Mesodermal cell (in vitro differentiated cells): ENCODE results near the gene TBRG4.

ENCODE experiments used
- H3K27ac ChIP-seq: 2 replicates; pipeline ENCODE4 v1.7.0; 2013; ENCODE audit warnings: mild to moderate bottlenecking, low read depth, low read length, moderate library complexity; ENCODE audit not compliant: severe bottlenecking
- H3K36me3 ChIP-seq: 2 replicates; pipeline ENCODE4 v1.7.1; 2013; ENCODE audit warnings: mild to moderate bottlenecking, low read length, moderate library complexity; ENCODE audit not compliant: control insufficient read depth, insufficient read depth
- H3K4me1 ChIP-seq: one replicate; pipeline ENCODE4 v1.7.1; 2013; ENCODE audit warnings: mild to moderate bottlenecking, low read length; ENCODE audit not compliant: insufficient read depth, control insufficient read depth, poor library complexity, severe bottlenecking
- H3K4me3 ChIP-seq: 2 replicates; pipeline ENCODE4 v1.7.0; 2013; ENCODE audit warnings: low read length, control low read depth, mild to moderate bottlenecking; ENCODE audit not compliant: insufficient read depth, poor library complexity, severe bottlenecking; ENCODE audit errors: extremely low read depth
- H3K9me3 ChIP-seq: 2 replicates; pipeline ENCODE4 v1.7.1; 2013; ENCODE audit warnings: mild to moderate bottlenecking, low read length, moderate library complexity; ENCODE audit not compliant: control insufficient read depth
- WGBS, 2 experiments: methylation state at CpG; one replicate each; pipeline ENCODE4 v1.1.5; 2013; ENCODE audit warnings: missing lambda C conversion rate in 2 of 2; ENCODE audit not compliant: insufficient coverage in 2 of 2; 5-methylcytosine and 5-hydroxymethylcytosine counted together

TBRG4 gene

DNA sequence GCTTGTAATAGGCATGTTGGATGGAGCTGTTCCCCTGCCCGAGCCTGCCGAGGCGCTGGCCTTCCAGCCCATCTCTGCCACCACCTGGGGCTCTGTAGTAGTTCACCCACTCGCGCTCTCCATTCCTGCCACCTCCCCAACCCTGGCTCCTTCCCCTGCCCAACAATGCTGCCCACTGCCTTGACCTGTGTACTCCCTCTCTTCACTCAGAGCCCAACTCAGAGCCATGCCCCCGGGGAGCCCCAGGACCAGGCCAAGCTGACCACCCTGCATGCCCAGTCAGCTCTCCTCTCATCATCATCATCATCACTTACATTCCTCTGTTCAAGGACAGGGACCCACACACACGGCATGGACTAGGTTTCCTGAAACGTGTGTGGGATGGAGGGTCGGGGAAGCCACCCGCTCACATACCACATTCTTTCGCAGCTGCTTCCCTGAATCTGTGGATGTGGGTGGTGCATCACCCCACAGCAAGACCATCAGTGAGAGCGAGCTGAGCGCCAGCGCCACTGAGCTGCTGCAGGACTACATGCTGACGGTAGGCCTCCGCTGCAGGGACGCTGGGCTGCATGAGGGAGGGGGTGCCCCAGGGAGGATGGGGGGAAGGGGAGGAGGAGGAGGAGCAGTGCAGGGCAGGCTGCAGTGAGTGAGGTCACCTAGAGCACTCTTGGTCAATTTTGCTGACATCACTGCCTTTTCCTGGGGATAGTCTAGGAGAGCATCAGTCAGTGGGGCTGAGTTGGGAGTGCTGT lies 38.3 kb downstream of the TBRG4 start:
- 81 to 86% methylated on average over 14 to 16 of the region's 17 CpGs for WGBS, 2 experiments
- H3K36me3 ChIP-seq: peaks cover 77% of the 10 kb centered on the region
- H3K4me1 ChIP-seq: no peaks in the 10 kb centered on the region
- H3K9me3 ChIP-seq: no peaks in the 10 kb centered on the region
- H3K4me3 ChIP-seq: no peak overlapping the region
- no peak overlapping the region for H3K27ac ChIP-seq

GRCh38 chr7:45072131-45073030 lies 39.1 kb downstream of the TBRG4 start:
- no peaks in the 10 kb centered on the region for H3K4me1 ChIP-seq
- WGBS, 2 experiments: 83 to 89% methylated on average over 9 to 13 of the region's 13 CpGs
- peaks cover 72% of the 10 kb centered on the region for H3K36me3 ChIP-seq
- H3K27ac ChIP-seq: no peak overlapping the region
- H3K4me3 ChIP-seq: no peak overlapping the region
- H3K9me3 ChIP-seq: no peaks in the 10 kb centered on the region

- H3K9me3 ChIP-seq: no peaks in the 10 kb centered on the region
- H3K27ac ChIP-seq: no peak overlapping the region
- 82% methylated on average over 3 of the region's 3 CpGs for WGBS, 2 experiments
- no peaks in the 10 kb centered on the region for H3K4me1 ChIP-seq
- H3K4me3 ChIP-seq: no peak overlapping the region
- H3K36me3 ChIP-seq: peaks cover 65% of the 10 kb centered on the region
Observed at GRCh38 chr7:45071528-45071927, 40.0 kb downstream of the TBRG4 start.

- no peak overlapping the region for H3K4me3 ChIP-seq
- WGBS, 2 experiments: 88 to 100% methylated on average over 1 of the region's 1 CpG
- peaks cover 65% of the 10 kb centered on the region for H3K36me3 ChIP-seq
Observed at GRCh38 chr7:45070254-45070642, 41.2 kb downstream of the TBRG4 start.

DNA sequence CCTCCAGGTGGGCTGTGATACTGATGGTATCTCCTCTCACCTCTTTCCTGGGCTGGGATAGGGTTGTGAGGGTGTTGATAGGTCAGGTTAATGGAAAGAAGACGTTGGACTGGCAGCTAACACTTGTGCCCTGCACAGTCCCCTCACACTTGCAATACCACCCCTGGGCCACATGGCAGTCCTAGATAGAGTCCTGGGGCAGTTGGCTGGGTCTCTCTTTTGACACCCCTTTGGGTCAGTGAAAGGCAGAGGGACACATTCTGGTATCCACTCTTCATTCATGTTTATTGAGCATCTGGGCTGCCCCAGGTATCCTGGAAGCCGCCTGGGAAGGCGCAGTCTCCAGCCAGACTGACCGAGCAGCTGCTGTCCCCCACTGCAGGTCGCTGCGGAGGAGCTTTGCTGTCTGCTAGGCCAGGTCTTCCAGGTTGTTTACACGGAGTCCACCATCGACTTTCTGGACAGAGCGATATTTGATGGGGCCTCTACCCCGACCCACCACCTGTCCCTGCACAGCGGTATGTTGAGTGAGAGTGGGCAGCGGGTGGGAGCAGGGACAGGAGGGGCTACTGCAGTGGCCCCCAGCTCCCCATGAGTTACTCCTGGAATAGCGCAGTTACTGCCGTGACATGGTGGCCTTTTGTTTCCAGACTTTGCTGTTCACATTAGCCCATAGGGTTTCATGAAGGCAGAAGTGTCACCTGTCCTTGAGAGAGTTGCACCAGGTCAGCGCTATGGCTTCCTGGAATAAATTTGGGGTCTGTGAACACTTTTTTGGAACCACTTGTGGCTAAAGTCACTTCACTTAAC lies 41.8 kb downstream of the TBRG4 start:
- 95 to 98% methylated on average over 14 of the region's 15 CpGs for WGBS, 2 experiments
- Histone ChIP-seq H3K36me3 (peaks cover 65% of the 10 kb centered on the region), H3K9me3 (no peaks in the 10 kb centered on the region), H3K4me1 (no peaks in the 10 kb centered on the region), H3K27ac (no peak overlapping the region), H3K4me3 (no peak overlapping the region)

More at GRCh38 chr7:45070254-45070642, 41.2 kb downstream of the TBRG4 start:
- no peaks in the 10 kb centered on the region for H3K9me3 ChIP-seq
- H3K4me1 ChIP-seq: no peaks in the 10 kb centered on the region
- no peak overlapping the region for H3K27ac ChIP-seq

DNA sequence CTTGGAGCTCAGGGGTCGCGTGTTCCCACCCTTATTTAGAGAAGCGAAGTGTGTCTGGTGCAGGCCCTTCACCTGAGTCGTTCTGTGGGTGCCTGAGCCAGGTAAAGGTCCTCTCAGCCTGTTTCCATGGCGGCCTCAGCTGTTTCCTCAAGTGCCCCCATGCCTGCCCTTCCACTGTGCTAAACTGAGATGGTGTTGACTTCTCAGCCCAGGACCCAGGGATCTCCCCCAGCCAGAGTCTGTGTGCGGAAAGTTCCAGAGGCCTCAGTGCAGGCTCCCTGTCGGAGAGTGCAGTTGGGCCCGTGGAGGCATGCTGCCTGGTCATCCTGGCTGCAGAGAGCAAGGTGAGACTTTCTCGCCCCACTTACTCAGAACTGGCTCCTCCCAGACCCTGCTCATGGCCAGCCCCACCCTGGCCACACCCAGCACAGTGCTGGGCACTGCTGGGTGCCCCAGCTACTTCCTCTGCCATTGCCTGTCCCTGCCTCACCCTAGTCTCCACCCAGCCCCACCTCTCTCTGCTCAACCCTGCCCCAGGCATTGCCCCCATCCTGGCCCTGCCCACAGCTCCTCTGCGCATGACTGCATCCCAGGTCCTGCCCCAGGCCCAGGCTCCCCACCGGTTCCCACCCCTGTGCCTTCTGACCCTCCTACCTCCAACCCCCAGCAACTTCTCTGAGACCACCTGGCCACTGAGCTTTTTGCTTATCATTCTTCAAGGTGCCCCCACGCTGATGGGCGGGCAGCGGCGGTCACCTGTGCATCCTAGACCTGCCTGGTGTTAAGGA lies 43.1 kb downstream of the TBRG4 start:
- peaks cover 65% of the 10 kb centered on the region for H3K36me3 ChIP-seq
- H3K9me3 ChIP-seq: no peaks in the 10 kb centered on the region
- 97% methylated on average over 13 to 15 of the region's 15 CpGs for WGBS, 2 experiments
- no peaks in the 10 kb centered on the region for H3K4me1 ChIP-seq
- no peak overlapping the region for H3K27ac ChIP-seq
- H3K4me3 ChIP-seq: no peak overlapping the region

GRCh38 chr7:45067582-45067981 lies 43.9 kb downstream of the TBRG4 start:
- Histone ChIP-seq H3K4me3 (no peak overlapping the region), H3K27ac (no peak overlapping the region), H3K9me3 (no peaks in the 10 kb centered on the region), H3K36me3 (peaks cover 72% of the 10 kb centered on the region), H3K4me1 (no peaks in the 10 kb centered on the region)
- 100% methylated on average over 2 to 3 of the region's 3 CpGs for WGBS, 2 experiments

DNA sequence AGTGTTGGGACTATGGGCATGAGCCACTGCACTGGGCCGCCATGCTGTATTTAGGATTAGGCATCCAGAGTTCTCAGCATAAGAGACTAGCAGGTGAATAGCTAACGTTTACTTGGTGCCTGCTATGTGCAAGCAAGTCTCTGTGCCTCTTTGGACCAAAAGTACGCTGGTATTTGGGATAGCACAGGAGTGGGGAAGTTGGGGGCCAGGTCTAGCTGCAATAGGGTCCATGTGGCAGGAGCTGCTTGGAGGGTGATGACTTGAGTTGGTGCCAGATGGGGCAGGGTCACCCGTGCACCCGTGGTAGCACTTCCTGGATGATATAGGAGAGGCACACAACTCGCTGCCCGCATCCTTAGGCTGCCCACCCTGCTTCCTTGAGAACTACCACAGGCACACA lies 45.1 kb downstream of the TBRG4 start:
- Histone ChIP-seq H3K36me3 (peaks cover 65% of the 10 kb centered on the region), H3K27ac (no peak overlapping the region), H3K9me3 (no peaks in the 10 kb centered on the region), H3K4me3 (no peak overlapping the region), H3K4me1 (no peaks in the 10 kb centered on the region)
- WGBS, 2 experiments: 100% methylated on average over 3 to 5 of the region's 7 CpGs

- WGBS, 2 experiments: 91 to 93% methylated on average over 5 to 7 of the region's 12 CpGs
- Histone ChIP-seq H3K36me3 (peaks cover 55% of the 10 kb centered on the region), H3K27ac (no peak overlapping the region), H3K4me1 (no peaks in the 10 kb centered on the region), H3K4me3 (no peak overlapping the region), H3K9me3 (no peaks in the 10 kb centered on the region)
Observed at GRCh38 chr7:45065031-45065995, 46.2 kb downstream of the TBRG4 start.
